Endodermal cell (in vitro differentiated cells): ENCODE data around the gene CD300H. TPM values are rescaled to one million over a fixed set of nuclear protein-coding genes. Genes with fewer than 3 reads are reported as not detected.

Experiments used
- DNase-seq: peaks from one replicate; pipeline ENCODE4 v3.0.0-alpha.2; 2017
- H3K27ac ChIP-seq: 2 replicates; pipeline ENCODE4 v1.5.1; 2013; ENCODE audit warnings: mild to moderate bottlenecking, low read depth, low read length, moderate library complexity
- H3K27me3 ChIP-seq: 2 replicates; pipeline ENCODE4 v1.6.1; 2013; ENCODE audit warnings: mild to moderate bottlenecking, low read length, moderate library complexity; ENCODE audit not compliant: insufficient read depth, control insufficient read depth, poor library complexity, severe bottlenecking
- H3K36me3 ChIP-seq: 2 replicates; pipeline ENCODE4 v1.7.0; 2013; ENCODE audit warnings: mild to moderate bottlenecking, low read length, moderate library complexity; ENCODE audit not compliant: control insufficient read depth, insufficient read depth
- H3K4me1 ChIP-seq: one replicate; pipeline ENCODE4 v1.7.0; 2013; ENCODE audit warnings: low read length; ENCODE audit not compliant: control insufficient read depth, insufficient read depth
- H3K4me3 ChIP-seq: 2 replicates; pipeline ENCODE4 v1.5.1; 2013; ENCODE audit warnings: mild to moderate bottlenecking, low read length, moderate library complexity
- H3K9ac ChIP-seq: 2 replicates; pipeline ENCODE4 v1.6.1; 2013; ENCODE audit warnings: mild to moderate bottlenecking, low read length, moderate library complexity; ENCODE audit not compliant: poor library complexity, severe bottlenecking; ENCODE audit errors: extremely low read depth
- H3K9me3 ChIP-seq: 2 replicates; pipeline ENCODE4 v1.6.1; 2013; ENCODE audit warnings: mild to moderate bottlenecking, low read length, moderate library complexity; ENCODE audit not compliant: control insufficient read depth
- H3K27ac Mint-ChIP-seq: 2 replicates; pipeline ENCODE4 v1.8.0; 2020; ENCODE audit warnings: mixed read lengths
- H3K27me3 Mint-ChIP-seq: 2 replicates; pipeline ENCODE4 v1.8.0; 2021; ENCODE audit warnings: mild to moderate bottlenecking, mixed read lengths; ENCODE audit not compliant: insufficient read depth
- H3K36me3 Mint-ChIP-seq: 2 replicates; pipeline ENCODE4 v1.8.0; 2020; ENCODE audit warnings: low read depth, mixed read lengths
- H3K4me1 Mint-ChIP-seq: 2 replicates; pipeline ENCODE4 v1.8.0; 2020; ENCODE audit warnings: mixed read lengths
- H3K4me3 Mint-ChIP-seq: 2 replicates; pipeline ENCODE4 v1.8.0; 2020; ENCODE audit warnings: mild to moderate bottlenecking, moderate library complexity, mixed read lengths
- H3K9me3 Mint-ChIP-seq: 2 replicates; pipeline ENCODE4 v1.8.0; 2020; ENCODE audit warnings: mild to moderate bottlenecking, mixed read lengths
- CTCF ChIP-seq: fragments of 200-600 bp; sonication (generic); conservative IDR thresholded peaks from 2 replicates; pipeline ENCODE4 v1.5.0; 2021; ENCODE audit warnings: antibody characterized with exemption, mild to moderate bottlenecking
- WGBS, 2 experiments: methylation state at CpG; one replicate each; pipeline versions ENCODE4 v1.1.5 to v1.1.7; 2013; ENCODE audit warnings: missing lambda C conversion rate in 2 of 2, mixed read lengths in 1 of 2; ENCODE audit not compliant: insufficient coverage in 1 of 2, insufficient read length in 1 of 2; 5-methylcytosine and 5-hydroxymethylcytosine counted together
- total RNA-seq, 2 donors: library from RNA; stranded (reverse); fragmentation: NEBNext Ultra II Directional in 1 of 2; extraction: Animal tissue kit (Norgen Biotek cat#: 25700) in 1 of 2; gene quantifications; 2 replicates in 1 of 2; 3 replicates in 1 of 2; pipeline ENCODE4 v1.2.1, GENCODE V29; 2021

CD300H gene
- total RNA-seq, 2 donors from 2014 or later: not detected

DNA sequence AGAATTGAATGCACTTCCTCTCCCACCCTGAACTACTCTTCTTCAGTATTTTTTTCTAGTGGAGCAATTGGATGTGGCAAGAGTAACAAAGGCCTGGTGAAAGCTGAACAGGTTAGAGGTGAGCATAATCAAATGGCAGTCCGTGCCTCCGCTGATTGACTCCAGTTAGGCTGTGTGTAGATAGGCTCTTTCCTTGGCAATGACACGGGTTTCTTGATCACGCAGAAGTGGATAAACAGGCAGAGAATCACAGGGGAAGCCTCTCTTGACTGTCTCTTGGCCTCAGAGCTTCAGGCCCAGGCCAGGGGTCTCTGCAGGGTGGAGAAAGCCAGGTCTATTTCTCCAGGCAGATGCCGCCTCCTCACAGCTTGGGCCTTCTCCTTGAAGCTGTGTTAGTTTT, 40.2 kb downstream of the CD300H start:
- H3K4me1 ChIP-seq: no peaks in the 10 kb centered on the region
- no peak for TF ChIP-seq CTCF
- peak; percentile 28 for DNase-seq
- H3K36me3 ChIP-seq: no peaks in the 10 kb centered on the region
- H3K27ac ChIP-seq: no peak overlapping the region
- H3K4me3 ChIP-seq: no peak overlapping the region
- peaks cover 5% of the 10 kb centered on the region for H3K27me3 ChIP-seq
- peaks cover 45% of the 10 kb centered on the region for H3K27me3 Mint-ChIP-seq
- no peaks in the 10 kb centered on the region for H3K4me1 Mint-ChIP-seq
- WGBS, 2 experiments: 82 to 89% methylated on average over 5 of the region's 5 CpGs
- no peaks in the 10 kb centered on the region for H3K9me3 ChIP-seq
- H3K4me3 Mint-ChIP-seq: no peak overlapping the region
- no peak overlapping the region for H3K9ac ChIP-seq
- H3K27ac Mint-ChIP-seq: no peak overlapping the region
- H3K9me3 Mint-ChIP-seq: peaks cover 8% of the 10 kb centered on the region
- no peaks in the 10 kb centered on the region for H3K36me3 Mint-ChIP-seq

GRCh38 chr17:74526681-74527080, 40.6 kb downstream of the CD300H start:
- no peak for TF ChIP-seq CTCF
- Histone ChIP-seq H3K4me3 (no peak overlapping the region), H3K9me3 (no peaks in the 10 kb centered on the region), H3K27ac (no peak overlapping the region), H3K27me3 (peaks cover 5% of the 10 kb centered on the region), H3K9ac (no peak overlapping the region), H3K4me1 (no peaks in the 10 kb centered on the region), H3K36me3 (no peaks in the 10 kb centered on the region)
- Mint-ChIP-seq H3K4me1 (no peaks in the 10 kb centered on the region), H3K4me3 (no peak overlapping the region), H3K9me3 (peaks cover 8% of the 10 kb centered on the region), H3K27me3 (peaks cover 45% of the 10 kb centered on the region), H3K36me3 (no peaks in the 10 kb centered on the region), H3K27ac (no peak overlapping the region)
- 66 to 79% methylated on average over 2 to 3 of the region's 3 CpGs for WGBS, 2 experiments
- no peak for DNase-seq

- H3K9me3 ChIP-seq: no peaks in the 10 kb centered on the region
- DNase-seq: peak; percentile 28
- TF ChIP-seq CTCF: no peak
- no peak overlapping the region for H3K27ac Mint-ChIP-seq
- H3K27ac ChIP-seq: no peak overlapping the region
- H3K27me3 Mint-ChIP-seq: peaks cover 45% of the 10 kb centered on the region
- no peaks in the 10 kb centered on the region for H3K4me1 Mint-ChIP-seq
- peaks cover 8% of the 10 kb centered on the region for H3K9me3 Mint-ChIP-seq
- H3K4me3 ChIP-seq: no peak overlapping the region
- 91 to 96% methylated on average over 13 to 14 of the region's 14 CpGs for WGBS, 2 experiments
- H3K9ac ChIP-seq: no peak overlapping the region
- H3K4me3 Mint-ChIP-seq: no peak overlapping the region
- peaks cover 5% of the 10 kb centered on the region for H3K27me3 ChIP-seq
- H3K36me3 Mint-ChIP-seq: no peaks in the 10 kb centered on the region
- no peaks in the 10 kb centered on the region for H3K4me1 ChIP-seq
- no peaks in the 10 kb centered on the region for H3K36me3 ChIP-seq
These were observed 41.5 kb downstream of the CD300H start for GRCh38 chr17:74525781-74526288.
